HFFc6 (cell line): ENCODE data around the gene LYPLA2. TPM values are rescaled to one million over a fixed set of nuclear protein-coding genes. Genes with fewer than 3 reads are reported as not detected.

Source experiments
- DNase-seq: peaks from one replicate; pipeline ENCODE4 v3.0.0-alpha.2; 2018
- H3K27ac Mint-ChIP-seq: 2 replicates; pipeline ENCODE4 v1.8.0; 2020; ENCODE audit warnings: mild to moderate bottlenecking, mixed read lengths
- H3K27me3 Mint-ChIP-seq: 2 replicates; pipeline ENCODE4 v1.8.0; 2021; ENCODE audit warnings: mild to moderate bottlenecking, moderate library complexity, mixed read lengths; ENCODE audit not compliant: insufficient read depth
- H3K36me3 Mint-ChIP-seq: 2 replicates; pipeline ENCODE4 v1.8.0; 2021; ENCODE audit warnings: low read depth, mixed read lengths
- H3K4me1 Mint-ChIP-seq: 2 replicates; pipeline ENCODE4 v1.8.0; 2020; ENCODE audit warnings: low read depth, mixed read lengths
- H3K4me3 Mint-ChIP-seq: 2 replicates; pipeline ENCODE4 v1.8.0; 2020; ENCODE audit warnings: mild to moderate bottlenecking, moderate library complexity, mixed read lengths
- H3K9me3 Mint-ChIP-seq: 2 replicates; pipeline ENCODE4 v1.8.0; 2020; ENCODE audit warnings: mild to moderate bottlenecking, mixed read lengths
- total RNA-seq, 6 experiments: library from RNA; stranded (reverse); fragmentation: NEBNext Ultra II Directional; extraction: Animal tissue kit (Norgen Biotek cat#: 25700); gene quantifications; 2 replicates in 1 of 6; 3 replicates in 5 of 6; pipeline ENCODE4 v1.2.3, GENCODE V29; 2021
- TF ChIP-seq, protein P1 (sequence below): fragments of 200-600 bp; sonication (generic); IDR thresholded peaks from 2 replicates; pipeline ENCODE4 v1.5.0; 2021; ENCODE audit warnings: antibody characterized with exemption, mild to moderate bottlenecking

LYPLA2 gene
- total RNA-seq, 6 experiments from 2014 or later: 55.7 to 65.0 (median 59.8) TPM

DNA sequence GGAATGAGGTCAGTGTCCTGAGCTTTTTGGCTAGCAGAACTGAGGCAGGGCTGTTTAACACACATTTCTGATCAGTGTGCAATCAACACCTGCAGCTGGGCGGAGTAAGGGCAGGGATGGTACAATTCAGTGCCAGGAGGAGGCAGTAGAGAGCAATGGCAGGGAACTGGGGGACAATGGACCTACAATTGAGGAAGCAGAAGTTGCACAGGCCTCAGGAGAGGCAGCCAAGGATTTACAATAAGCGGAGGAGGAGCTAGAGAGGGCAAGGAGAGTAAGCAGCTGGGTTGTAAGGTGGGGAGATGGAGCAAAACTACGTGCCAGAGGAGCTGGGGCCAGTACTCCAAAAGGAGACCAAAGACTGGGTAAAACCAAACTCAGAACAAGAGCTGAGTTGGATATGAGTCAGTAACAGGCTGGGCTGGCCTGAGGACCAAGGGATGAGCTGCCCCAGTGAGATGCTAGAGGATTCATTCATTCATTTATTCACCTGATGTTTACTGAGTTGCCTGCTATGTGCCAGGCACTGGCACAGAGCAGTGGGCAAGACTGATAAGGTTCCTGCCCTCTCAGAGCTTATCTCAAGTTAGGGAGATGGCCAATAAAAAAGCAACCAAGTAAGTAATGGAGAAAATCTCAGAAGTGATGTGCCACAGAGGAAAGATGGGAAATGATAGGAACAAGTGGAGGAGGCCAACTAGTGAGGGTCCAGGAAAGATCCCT, 20.0 kb downstream of the LYPLA2 start:
- no peaks in the 10 kb centered on the region for H3K36me3 Mint-ChIP-seq
- no peaks in the 10 kb centered on the region for H3K9me3 Mint-ChIP-seq

DNA sequence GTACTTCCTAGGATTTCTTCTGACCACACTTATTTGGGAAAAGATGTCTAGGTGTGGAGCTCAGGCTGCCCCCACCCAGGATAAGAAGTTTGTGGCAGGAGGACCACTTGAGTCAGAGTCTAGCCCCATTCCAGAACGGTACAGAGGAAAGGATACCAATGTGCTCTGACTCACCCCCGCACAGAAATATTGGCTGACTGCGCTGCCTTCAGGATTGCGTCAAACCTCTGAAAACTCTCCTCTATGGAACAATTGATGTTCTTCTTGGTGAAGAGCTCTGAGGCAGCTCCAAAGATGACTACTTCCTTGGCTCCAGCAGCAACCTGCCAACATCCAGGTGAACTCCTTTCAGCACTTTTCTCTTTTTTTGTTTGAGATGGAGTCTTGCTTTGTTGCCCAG, 23.1 kb downstream of the LYPLA2 start:
- Mint-ChIP-seq H3K4me1 (peaks cover 8% of the 10 kb centered on the region; the same call in 1 of the 2 replicates), H3K27ac (no peak overlapping the region), H3K9me3 (no peaks in the 10 kb centered on the region), H3K27me3 (no peaks in the 10 kb centered on the region), H3K36me3 (no peaks in the 10 kb centered on the region), H3K4me3 (no peak overlapping the region)
- no peak for DNase-seq
- TF ChIP-seq, protein P1, sequence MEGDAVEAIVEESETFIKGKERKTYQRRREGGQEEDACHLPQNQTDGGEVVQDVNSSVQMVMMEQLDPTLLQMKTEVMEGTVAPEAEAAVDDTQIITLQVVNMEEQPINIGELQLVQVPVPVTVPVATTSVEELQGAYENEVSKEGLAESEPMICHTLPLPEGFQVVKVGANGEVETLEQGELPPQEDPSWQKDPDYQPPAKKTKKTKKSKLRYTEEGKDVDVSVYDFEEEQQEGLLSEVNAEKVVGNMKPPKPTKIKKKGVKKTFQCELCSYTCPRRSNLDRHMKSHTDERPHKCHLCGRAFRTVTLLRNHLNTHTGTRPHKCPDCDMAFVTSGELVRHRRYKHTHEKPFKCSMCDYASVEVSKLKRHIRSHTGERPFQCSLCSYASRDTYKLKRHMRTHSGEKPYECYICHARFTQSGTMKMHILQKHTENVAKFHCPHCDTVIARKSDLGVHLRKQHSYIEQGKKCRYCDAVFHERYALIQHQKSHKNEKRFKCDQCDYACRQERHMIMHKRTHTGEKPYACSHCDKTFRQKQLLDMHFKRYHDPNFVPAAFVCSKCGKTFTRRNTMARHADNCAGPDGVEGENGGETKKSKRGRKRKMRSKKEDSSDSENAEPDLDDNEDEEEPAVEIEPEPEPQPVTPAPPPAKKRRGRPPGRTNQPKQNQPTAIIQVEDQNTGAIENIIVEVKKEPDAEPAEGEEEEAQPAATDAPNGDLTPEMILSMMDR: no peak

More for the DNA sequence above, 20.0 kb downstream of the LYPLA2 start:
- TF ChIP-seq, protein P1: peak; percentile 87
- DNase-seq: no peak
- Mint-ChIP-seq H3K27me3 (no peaks in the 10 kb centered on the region), H3K27ac (peak overlapping the region; percentile 10), H3K4me1 (peaks cover 13% of the 10 kb centered on the region; the same call in 1 of the 2 replicates), H3K4me3 (no peak overlapping the region)

DNA sequence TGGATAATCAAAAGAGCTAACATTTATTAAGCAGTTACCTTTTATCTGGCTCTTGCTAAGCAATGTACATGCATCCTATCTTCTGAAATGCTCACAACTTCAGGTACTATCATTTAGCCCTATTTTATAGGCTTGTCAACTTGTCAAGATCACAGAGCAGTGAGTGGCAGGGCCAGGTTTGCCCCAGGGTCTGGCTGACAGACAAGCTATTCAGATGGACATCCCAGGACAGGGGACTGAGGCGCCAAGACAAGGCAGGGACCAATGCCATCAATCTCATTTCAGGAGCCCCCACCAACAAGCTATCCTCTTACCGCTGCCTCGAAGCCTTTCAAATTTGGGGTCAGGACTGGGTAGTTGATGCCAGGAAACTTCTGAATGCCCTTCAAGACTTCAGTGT, 25.4 kb downstream of the LYPLA2 start:
- H3K4me3 Mint-ChIP-seq: no peak overlapping the region

DNA sequence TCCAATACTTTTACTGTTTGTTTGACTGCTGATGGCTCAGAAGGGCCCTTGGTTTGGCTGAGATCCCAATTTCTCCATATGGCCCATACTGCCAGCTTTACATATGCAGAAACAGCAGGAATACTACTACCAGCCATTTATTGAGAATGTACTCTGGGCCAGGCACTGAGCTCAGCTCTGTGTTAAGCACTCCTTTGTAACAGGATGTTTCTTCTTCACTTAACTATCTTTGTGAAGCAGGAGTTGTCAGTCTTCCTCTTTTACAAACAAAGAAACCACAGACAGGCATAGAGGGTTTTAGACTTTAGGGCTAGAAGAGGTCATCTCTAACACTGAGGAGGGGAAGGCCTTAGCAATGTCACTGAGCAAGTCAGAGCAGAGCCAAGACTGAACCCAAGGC, 26.0 kb downstream of the LYPLA2 start:
- DNase-seq: no peak
- TF ChIP-seq, protein P1: no peak
- H3K27ac Mint-ChIP-seq: no peak overlapping the region
- no peaks in the 10 kb centered on the region for H3K9me3 Mint-ChIP-seq
- H3K36me3 Mint-ChIP-seq: no peaks in the 10 kb centered on the region
- H3K4me3 Mint-ChIP-seq: no peak overlapping the region
- no peaks in the 10 kb centered on the region for H3K4me1 Mint-ChIP-seq
- no peaks in the 10 kb centered on the region for H3K27me3 Mint-ChIP-seq

More for the DNA sequence above, 25.4 kb downstream of the LYPLA2 start:
- H3K9me3 Mint-ChIP-seq: no peaks in the 10 kb centered on the region
- DNase-seq: no peak
- H3K27me3 Mint-ChIP-seq: no peaks in the 10 kb centered on the region
- H3K4me1 Mint-ChIP-seq: no peaks in the 10 kb centered on the region; the same call in 1 of the 2 replicates
- H3K36me3 Mint-ChIP-seq: no peaks in the 10 kb centered on the region
- TF ChIP-seq, protein P1: no peak
- H3K27ac Mint-ChIP-seq: no peak overlapping the region

DNA sequence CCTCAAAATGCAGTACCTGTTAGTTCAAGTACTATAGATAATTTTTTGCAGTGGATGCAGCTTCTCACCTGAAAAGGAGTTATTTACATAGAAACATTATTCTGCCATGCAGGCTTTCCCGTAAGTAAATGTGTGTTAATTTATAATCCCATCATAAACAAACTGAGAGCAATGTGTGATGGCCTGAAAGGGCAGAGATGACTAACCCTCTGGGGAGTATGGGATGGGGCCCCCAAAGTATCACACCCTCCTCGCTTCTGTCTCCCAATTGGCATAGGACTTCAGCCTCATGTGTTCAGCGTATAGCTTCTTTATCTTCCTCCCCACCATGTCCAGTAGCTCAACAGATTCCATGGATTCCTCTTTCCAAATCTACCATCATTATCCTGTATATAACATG, 26.7 kb downstream of the LYPLA2 start:
- no peak for DNase-seq
- H3K27ac Mint-ChIP-seq: no peak overlapping the region
- no peaks in the 10 kb centered on the region for H3K27me3 Mint-ChIP-seq
- TF ChIP-seq, protein P1: no peak
- no peak overlapping the region for H3K4me3 Mint-ChIP-seq
- no peaks in the 10 kb centered on the region for H3K36me3 Mint-ChIP-seq
- no peaks in the 10 kb centered on the region for H3K4me1 Mint-ChIP-seq
- no peaks in the 10 kb centered on the region for H3K9me3 Mint-ChIP-seq
